Activated effector memory CD4-positive, alpha-beta T cell treated with anti-CD3 and anti-CD28 coated beads, Interleukin-2, amount 50 U/mL, for 16 hours (primary cell): ENCODE measurements around the gene RNF44.
A peak's percentile ranks its signal among the peaks of the same experiment; 100 is the strongest.

Experiments used
- DNase-seq: peaks from one replicate; pipeline ENCODE4 v3.0.0-alpha.2; 2020

The RNF44 gene

DNA sequence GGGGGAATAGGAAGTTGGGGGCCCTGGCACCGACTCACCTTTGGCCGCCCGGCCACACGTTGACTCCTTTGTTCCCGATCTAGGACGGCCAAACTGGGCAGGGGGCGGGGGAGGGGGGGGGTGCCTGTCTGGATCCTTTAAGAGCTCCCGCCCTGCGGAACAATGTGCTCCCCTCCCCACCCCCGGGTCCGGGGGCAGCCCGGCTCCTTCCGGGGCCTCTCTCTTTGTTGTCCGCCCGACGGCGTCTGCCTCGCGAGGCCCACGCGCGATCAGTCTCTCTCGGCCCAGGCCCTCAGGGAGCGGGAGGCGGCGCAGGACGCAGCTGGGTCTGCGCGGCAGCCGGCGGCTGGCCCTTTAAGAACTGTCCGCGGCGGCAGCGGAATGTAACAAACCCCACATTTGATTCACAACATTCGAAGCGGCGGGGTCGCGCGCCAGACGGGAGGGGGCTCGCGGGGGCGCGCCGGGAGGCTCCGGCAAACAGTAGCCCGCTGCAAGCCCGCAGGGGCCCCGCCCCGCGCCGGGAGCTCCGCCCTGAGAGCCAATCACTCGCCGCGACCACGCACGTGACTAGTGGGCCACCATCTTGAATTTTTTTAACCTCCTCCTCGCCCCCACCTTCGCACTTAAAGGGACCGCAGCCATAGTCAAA, at the start of gene RNF44:
Gene RNF44, minus strand, starts transcription at position 501 of the 652 bp plus-strand sequence. CDS start 4,930 bp downstream, outside the sequence.
- DNase-seq = peak; percentile 100

GRCh38 chr5:176583076-176583475, 45.9 kb upstream of the RNF44 start:
- no peak for DNase-seq

- no peak for DNase-seq
These were observed 44.2 kb upstream of the RNF44 start for GRCh38 chr5:176581361-176581760.

DNA sequence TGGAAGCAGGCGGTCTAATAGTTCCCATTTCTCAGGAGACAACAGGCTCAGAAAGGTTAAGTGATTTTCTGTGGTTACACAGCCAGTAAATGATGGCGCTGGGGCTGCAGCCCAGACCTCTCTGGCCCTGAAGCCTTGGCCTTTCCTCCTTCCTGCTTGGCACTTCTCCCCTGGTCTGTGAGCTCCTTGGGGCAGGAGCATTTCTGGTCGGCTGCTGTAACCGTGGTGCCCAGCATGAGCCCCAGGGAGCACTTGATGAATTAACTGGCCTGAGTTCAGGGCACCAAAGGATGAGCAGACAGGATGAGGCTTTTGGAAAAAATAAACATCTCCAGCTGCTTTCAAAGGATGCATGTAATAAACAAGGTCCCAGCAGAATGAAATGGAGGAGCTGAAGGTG, 42.1 kb upstream of the RNF44 start:
- DNase-seq = no peak

DNA sequence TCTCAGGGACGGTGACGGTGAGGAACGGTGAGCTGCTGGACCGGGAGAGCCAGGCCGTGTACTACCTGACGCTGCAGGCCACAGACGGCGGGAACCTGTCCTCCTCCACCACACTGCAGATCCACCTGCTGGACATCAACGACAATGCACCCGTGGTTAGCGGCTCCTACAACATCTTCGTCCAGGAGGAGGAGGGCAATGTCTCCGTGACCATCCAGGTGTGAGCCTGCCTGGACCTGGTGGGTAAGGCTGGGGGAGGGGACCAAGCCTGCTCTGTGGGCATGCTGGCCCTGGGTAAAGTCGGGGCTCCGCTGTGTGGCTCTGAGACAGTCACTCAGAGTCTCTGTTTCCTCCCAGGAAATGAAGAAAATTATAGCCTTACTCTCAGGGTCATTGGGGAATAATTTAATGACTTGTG, 41.2 kb upstream of the RNF44 start:
- DNase-seq = peak; percentile 80

- DNase-seq = no peak
These were observed 40.3 kb upstream of the RNF44 start for GRCh38 chr5:176577312-176578176.

DNA sequence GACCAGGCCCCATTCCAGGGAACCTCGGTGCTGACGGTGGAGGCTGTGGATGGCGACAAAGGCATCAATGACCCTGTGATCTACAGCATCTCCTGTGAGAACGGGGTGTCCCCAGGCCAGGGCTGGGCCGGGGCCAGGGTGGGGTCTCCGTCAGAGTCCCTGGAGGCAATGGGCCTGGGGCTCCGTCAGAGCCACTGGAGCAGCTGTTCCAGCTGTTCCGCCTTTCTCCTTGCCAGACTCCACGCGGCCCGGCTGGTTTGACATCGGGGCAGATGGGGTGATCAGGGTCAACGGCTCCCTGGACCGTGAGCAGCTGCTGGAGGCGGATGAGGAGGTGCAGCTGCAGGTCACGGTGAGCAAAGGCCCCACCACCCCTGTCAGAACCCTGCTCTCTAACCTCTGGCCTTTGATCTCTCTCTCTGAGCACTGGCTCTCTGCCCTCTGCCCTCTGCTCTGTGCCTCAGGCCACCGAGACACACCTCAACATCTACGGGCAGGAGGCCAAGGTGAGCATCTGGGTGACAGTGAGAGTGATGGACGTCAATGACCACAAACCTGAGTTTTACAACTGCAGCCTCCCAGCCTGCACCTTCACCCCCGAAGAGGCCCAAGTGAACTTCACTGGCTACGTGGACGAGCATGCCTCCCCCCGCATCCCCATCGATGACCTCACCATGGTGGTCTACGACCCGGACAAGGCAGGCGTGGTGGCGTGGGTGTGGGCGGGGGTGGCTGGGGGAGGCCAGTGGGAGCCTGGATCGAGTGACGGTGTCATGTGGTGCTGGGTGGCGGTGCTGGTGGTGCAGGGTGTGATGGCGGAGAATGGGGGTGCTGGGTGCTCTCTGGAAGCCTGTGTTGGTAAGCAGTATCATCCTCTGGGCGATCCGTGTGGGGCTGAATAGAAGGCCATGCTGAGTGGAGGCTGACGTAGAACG, 38.6 kb upstream of the RNF44 start:
- DNase-seq = no peak

DNA sequence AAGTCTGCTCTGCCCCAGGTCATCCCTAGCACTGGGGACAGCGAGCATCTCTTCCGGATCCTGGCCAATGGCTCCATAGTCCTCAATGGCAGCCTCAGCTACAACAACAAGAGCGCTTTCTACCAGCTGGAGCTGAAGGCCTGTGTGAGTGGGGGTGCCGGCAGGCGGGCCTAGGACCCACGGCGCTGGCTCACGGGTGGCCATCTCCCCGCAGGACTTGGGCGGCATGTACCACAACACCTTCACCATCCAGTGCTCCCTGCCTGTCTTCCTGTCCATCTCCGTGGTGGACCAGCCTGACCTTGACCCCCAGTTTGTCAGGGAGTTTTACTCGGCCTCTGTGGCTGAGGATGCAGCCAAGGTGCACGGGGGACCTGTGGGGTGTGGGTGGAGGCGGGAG, 37.9 kb upstream of the RNF44 start:
- DNase-seq = no peak

- no peak for DNase-seq
These were observed 37.0 kb upstream of the RNF44 start for GRCh38 chr5:176574297-176574591.

- DNase-seq = peak; percentile 94
These were observed 36.5 kb upstream of the RNF44 start for GRCh38 chr5:176573564-176574296.

- no peak for DNase-seq
These were observed 32.8 kb upstream of the RNF44 start for GRCh38 chr5:176570044-176570443.

- DNase-seq = no peak
These were observed 31.5 kb upstream of the RNF44 start for GRCh38 chr5:176568657-176569056.

DNA sequence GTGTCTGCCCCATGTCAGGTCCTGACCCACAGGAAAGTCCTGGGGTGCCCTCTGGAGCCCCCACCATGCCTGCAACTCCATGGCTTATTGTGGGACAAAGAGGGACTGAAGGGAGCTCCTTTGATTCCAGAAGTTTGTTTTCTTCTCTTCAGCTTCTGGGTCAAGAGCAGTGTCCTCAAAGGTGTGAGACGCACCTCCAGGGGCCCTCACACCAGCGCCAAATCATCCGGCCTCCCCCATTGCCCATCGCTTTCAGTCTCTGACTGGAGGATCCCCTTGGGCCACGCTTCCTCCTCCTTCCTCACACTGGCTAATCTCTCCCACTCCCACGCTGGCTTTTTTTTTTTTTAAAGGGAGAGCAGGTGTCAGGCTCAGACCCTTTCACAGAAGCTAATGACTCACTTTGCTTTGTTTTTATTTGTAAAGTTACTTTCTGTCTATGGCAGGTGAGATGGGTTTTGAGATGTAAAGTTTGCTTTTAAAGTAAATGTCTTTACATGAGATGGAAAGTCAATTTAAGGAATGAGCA, 28.6 kb upstream of the RNF44 start:
- DNase-seq = no peak

DNA sequence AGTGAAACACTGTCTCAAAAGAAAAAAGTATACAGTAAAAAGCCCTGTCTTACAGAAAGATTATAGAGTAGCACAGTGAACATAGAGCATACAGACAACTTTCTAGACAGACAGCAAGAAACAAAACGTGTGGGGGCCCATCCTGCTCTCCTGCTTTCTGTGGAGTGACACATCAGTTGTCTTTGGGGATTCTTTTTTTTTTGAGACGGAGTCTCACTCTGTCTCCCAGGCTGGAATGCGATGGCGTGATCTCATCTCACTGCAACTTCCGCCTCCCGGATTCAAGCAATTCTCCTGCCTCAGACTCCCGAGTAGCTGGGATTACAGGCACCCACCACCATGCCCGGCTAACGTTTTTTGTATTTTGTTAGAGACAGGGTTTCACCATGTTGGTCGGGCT, 26.8 kb upstream of the RNF44 start:
- no peak for DNase-seq

GRCh38 chr5:176562189-176562588, 25.0 kb upstream of the RNF44 start:
- DNase-seq = no peak

DNA sequence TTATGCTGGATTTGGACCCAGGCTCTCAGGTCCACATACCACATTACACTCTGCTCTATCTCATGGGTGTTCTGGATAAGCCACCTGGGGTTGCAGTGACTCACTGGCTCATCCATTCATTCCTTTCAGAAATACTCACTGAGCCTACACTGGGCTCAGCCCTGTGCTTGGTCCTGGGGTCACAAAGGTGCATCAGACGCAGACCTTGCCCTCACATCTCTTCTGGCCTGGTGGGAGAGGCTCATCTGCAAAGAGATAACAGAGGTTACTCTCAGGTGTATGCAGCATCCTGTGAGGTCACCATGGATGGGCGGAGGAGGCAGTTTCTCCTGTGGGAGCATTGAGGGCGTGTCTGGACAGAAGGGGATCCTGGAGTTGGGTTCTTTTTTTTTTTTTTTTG, 24.1 kb upstream of the RNF44 start:
- DNase-seq = no peak

DNA sequence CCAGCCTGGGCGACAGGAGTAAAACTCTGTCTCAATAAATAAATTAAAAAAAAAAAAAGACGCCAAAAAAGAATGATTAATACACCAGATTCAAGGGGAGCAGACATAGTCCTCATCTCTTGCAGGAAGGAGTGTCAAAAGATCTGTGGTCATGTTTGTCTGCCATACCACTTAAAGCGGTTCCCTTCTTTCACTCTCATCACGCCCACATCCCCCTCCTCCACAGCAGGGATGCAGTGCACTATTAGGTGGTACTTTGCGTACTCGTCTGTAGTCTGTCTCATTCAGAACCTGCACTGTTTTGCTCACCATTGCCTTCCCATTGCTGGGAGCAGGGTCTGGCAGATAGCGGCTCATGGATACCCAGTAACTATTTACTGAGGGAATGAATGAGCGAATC, 23.2 kb upstream of the RNF44 start:
- DNase-seq = no peak

DNA sequence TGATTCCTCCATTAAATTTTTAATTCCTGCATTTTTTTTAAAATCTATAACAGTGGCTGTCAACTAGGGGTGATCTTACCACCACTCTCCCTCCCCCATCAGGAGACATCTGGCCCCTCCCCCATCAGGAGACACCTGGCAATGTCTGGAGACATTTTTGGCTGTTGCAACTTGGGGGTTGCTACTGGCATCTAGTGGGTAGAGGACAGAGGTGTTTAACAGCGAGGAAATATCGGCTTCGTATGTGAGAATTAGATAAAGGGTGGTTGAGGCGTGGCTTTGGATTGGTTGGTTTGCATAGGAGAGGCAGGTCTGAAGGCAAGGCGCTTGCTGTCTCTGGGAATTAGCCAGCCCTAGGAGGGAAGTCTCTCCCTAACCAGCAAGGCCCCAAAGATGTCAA, 22.5 kb upstream of the RNF44 start:
- no peak for DNase-seq

DNA sequence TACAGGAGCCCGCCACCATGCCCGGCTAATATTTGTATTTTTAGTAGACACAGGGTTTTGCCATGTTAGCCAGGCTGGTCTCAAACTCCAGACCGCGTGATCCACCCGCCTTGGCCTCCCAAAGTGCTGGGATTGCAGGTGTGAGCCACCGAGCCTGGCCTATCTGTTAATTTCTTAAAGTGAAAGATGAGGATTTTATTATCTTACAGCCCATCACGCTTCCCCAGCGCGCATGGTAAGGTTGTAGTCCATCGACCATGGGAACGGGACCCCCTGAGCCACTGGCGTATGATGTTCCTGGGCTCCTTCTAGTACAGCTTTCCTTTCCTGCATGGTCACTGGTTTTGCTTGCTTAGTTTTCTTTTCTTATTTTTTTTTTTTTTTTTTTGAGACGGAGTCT, 20.6 kb upstream of the RNF44 start:
- no peak for DNase-seq

GRCh38 chr5:176553260-176554085, 16.3 kb upstream of the RNF44 start:
- DNase-seq = no peak

GRCh38 chr5:176552332-176552869, 15.2 kb upstream of the RNF44 start:
- no peak for DNase-seq
